Type B pancreatic cell (in vitro differentiated cells): ENCODE measurements around the gene CDC42. TPM values are rescaled to one million over a fixed set of nuclear protein-coding genes. Genes with fewer than 3 reads are reported as not detected.
A peak's percentile ranks its signal among the peaks of the same experiment; 100 is the strongest.

ENCODE experiments used
- DNase-seq: peaks from one replicate; pipeline ENCODE4 v3.0.0; 2021; ENCODE audit warnings: mixed read lengths; ENCODE audit not compliant: unreplicated experiment; ENCODE audit errors: extremely low spot score
- H3K27ac Mint-ChIP-seq: 2 replicates; pipeline ENCODE4 v1.8.0; 2021; ENCODE audit warnings: mild to moderate bottlenecking, mixed read lengths
- H3K27me3 Mint-ChIP-seq: 2 replicates; pipeline ENCODE4 v1.8.0; 2021; ENCODE audit warnings: mixed read lengths
- H3K36me3 Mint-ChIP-seq: 2 replicates; pipeline ENCODE4 v1.8.0; 2021; ENCODE audit warnings: mixed read lengths
- H3K4me1 Mint-ChIP-seq: one replicate; pipeline ENCODE4 v1.8.0; 2021; ENCODE audit warnings: mixed read lengths; ENCODE audit not compliant: unreplicated experiment
- H3K4me3 Mint-ChIP-seq: 2 replicates; pipeline ENCODE4 v1.8.0; 2021; ENCODE audit warnings: mild to moderate bottlenecking, mixed read lengths
- H3K9me3 Mint-ChIP-seq: 2 replicates; pipeline ENCODE4 v1.8.0; 2021; ENCODE audit warnings: mixed read lengths
- CTCF ChIP-seq: fragments of 200-600 bp; sonication (generic); conservative IDR thresholded peaks from 2 replicates; pipeline ENCODE4 v1.5.0; 2021; ENCODE audit warnings: antibody characterized with exemption, mild to moderate bottlenecking
- total RNA-seq: library from RNA; stranded (reverse); gene quantifications from 2 replicates; pipeline ENCODE4 v1.2.1, GENCODE V29; 2021; ENCODE audit warnings: low replicate concordance

CDC42 gene
- total RNA-seq, 1 donor from 2014 or later: 238 TPM

GRCh38 chr1:22044690-22045420 lies 7.7 kb upstream of the CDC42 start:
- Mint-ChIP-seq H3K27ac (peak overlapping the region; percentile 32), H3K27me3 (no peaks in the 10 kb centered on the region), H3K36me3 (no peaks in the 10 kb centered on the region), H3K4me1 (peaks cover 26% of the 10 kb centered on the region), H3K4me3 (no peak overlapping the region), H3K9me3 (peaks cover 5% of the 10 kb centered on the region)
- TF ChIP-seq CTCF: no peak
- no peak for DNase-seq

GRCh38 chr1:22045604-22046228 lies 6.8 kb upstream of the CDC42 start:
- Mint-ChIP-seq H3K27ac (peak overlapping the region; percentile 32), H3K9me3 (peaks cover 5% of the 10 kb centered on the region), H3K4me1 (peaks cover 20% of the 10 kb centered on the region)

GRCh38 chr1:22048351-22049192 lies 3.9 kb upstream of the CDC42 start:
- H3K4me1 Mint-ChIP-seq: peaks cover 13% of the 10 kb centered on the region
- H3K27me3 Mint-ChIP-seq: no peaks in the 10 kb centered on the region
- H3K27ac Mint-ChIP-seq: peak overlapping the region; percentile 38
- H3K36me3 Mint-ChIP-seq: peaks cover 3% of the 10 kb centered on the region
- peaks cover 5% of the 10 kb centered on the region for H3K9me3 Mint-ChIP-seq
- TF ChIP-seq CTCF: no peak
- peak overlapping the region; percentile 56 for H3K4me3 Mint-ChIP-seq
- no peak for DNase-seq

More at GRCh38 chr1:22045604-22046228, 6.8 kb upstream of the CDC42 start:
- no peak for TF ChIP-seq CTCF
- H3K27me3 Mint-ChIP-seq: no peaks in the 10 kb centered on the region
- H3K4me3 Mint-ChIP-seq: no peak overlapping the region
- no peak for DNase-seq
- no peaks in the 10 kb centered on the region for H3K36me3 Mint-ChIP-seq

- no peak for TF ChIP-seq CTCF
- Mint-ChIP-seq H3K4me3 (no peak overlapping the region), H3K27ac (peak overlapping the region; percentile 27), H3K27me3 (no peaks in the 10 kb centered on the region), H3K36me3 (peaks cover 3% of the 10 kb centered on the region), H3K9me3 (peaks cover 1% of the 10 kb centered on the region), H3K4me1 (peaks cover 22% of the 10 kb centered on the region)
- no peak for DNase-seq
Observed at GRCh38 chr1:22050330-22050729, 2.2 kb upstream of the CDC42 start.

GRCh38 chr1:22051607-22052114 lies 848 bp upstream of the CDC42 start:
- peaks cover 10% of the 10 kb centered on the region for H3K36me3 Mint-ChIP-seq
- DNase-seq: no peak
- peaks cover 33% of the 10 kb centered on the region for H3K4me1 Mint-ChIP-seq
- H3K27ac Mint-ChIP-seq: peak overlapping the region; percentile 91
- H3K9me3 Mint-ChIP-seq: no peaks in the 10 kb centered on the region
- TF ChIP-seq CTCF: no peak
- no peaks in the 10 kb centered on the region for H3K27me3 Mint-ChIP-seq
- H3K4me3 Mint-ChIP-seq: peak overlapping the region; percentile 89
